Keratinocyte (primary cell): Measurements from ENCODE around the gene DLG2. TPM values are rescaled to one million over a fixed set of nuclear protein-coding genes. Genes with fewer than 3 reads are reported as not detected.

ENCODE experiments used
- DNase-seq: peaks from one replicate; pipeline ENCODE4 v3.0.0-alpha.2; 2011; ENCODE audit warnings: low read depth, missing footprints, low spot score
- FAIRE-seq: peaks from 2 replicates; lab custom pipeline; 2011; peaks lifted over from hg19 to GRCh38; lab: Jason Lieb, UNC
- H2AFZ ChIP-seq: 2 replicates; pipeline ENCODE4 v1.6.0; 2012; ENCODE audit warnings: low read length, control low read depth, inconsistent platforms; ENCODE audit not compliant: control insufficient read depth
- H3K27ac ChIP-seq: 2 replicates; pipeline ENCODE4 v1.5.1; 2011; ENCODE audit warnings: low read length; ENCODE audit not compliant: control insufficient read depth, insufficient read depth
- H3K27me3 ChIP-seq: 3 replicates; pipeline ENCODE4 v1.6.0; 2011; ENCODE audit warnings: low read length; ENCODE audit not compliant: control insufficient read depth, insufficient read depth; ENCODE audit errors: extremely low read depth
- H3K36me3 ChIP-seq, 2 experiments: 2 replicates in 1 of 2; 3 replicates in 1 of 2; pipeline ENCODE4 v1.5.1; 2011; ENCODE audit warnings: low read length in 2 of 2, mild to moderate bottlenecking in 1 of 2; ENCODE audit not compliant: control insufficient read depth in 2 of 2, insufficient read depth in 2 of 2; ENCODE audit errors: extremely low read depth in 1 of 2
- H3K4me1 ChIP-seq: 3 replicates; pipeline ENCODE4 v1.5.1; 2011; ENCODE audit warnings: low read length; ENCODE audit not compliant: control insufficient read depth, insufficient read depth; ENCODE audit errors: extremely low read depth
- H3K4me2 ChIP-seq: 3 replicates; pipeline ENCODE4 v1.6.0; 2011; ENCODE audit warnings: low read depth, low read length; ENCODE audit not compliant: control insufficient read depth, insufficient read depth; ENCODE audit errors: extremely low read depth
- H3K4me3 ChIP-seq, 3 experiments: fragments of 200-600 bp in 1 of 3; sonication (generic) in 1 of 3; 2 replicates in 2 of 3; 3 replicates in 1 of 3; pipeline ENCODE4 v1.5.1; 2011 to 2016; ENCODE audit warnings: low read length in 3 of 3, mild to moderate bottlenecking in 3 of 3, control low read depth in 2 of 3, inconsistent platforms in 1 of 3, low read depth in 1 of 3, mixed read lengths in 1 of 3, mixed run types in 1 of 3, moderate library complexity in 1 of 3; ENCODE audit not compliant: control insufficient read depth in 2 of 3, insufficient read depth in 2 of 3; ENCODE audit errors: extremely low read depth in 1 of 3
- H3K79me2 ChIP-seq: 2 replicates; pipeline ENCODE4 v1.6.0; 2012; ENCODE audit warnings: low read length; ENCODE audit not compliant: control insufficient read depth, insufficient read depth
- H3K9ac ChIP-seq: 3 replicates; pipeline ENCODE4 v1.6.0; 2011; ENCODE audit warnings: low read length; ENCODE audit not compliant: control insufficient read depth, insufficient read depth; ENCODE audit errors: extremely low read depth
- H3K9me1 ChIP-seq: 3 replicates; pipeline ENCODE4 v1.6.0; 2011; ENCODE audit warnings: low read length; ENCODE audit not compliant: control insufficient read depth, insufficient read depth; ENCODE audit errors: extremely low read depth
- H3K9me3 ChIP-seq: 2 replicates; pipeline ENCODE4 v1.5.1; 2012; ENCODE audit warnings: low read depth, low read length; ENCODE audit not compliant: control insufficient read depth
- H4K20me1 ChIP-seq: 3 replicates; pipeline ENCODE4 v1.6.0; 2011; ENCODE audit warnings: low read length; ENCODE audit not compliant: control insufficient read depth, insufficient read depth; ENCODE audit errors: extremely low read depth
- CTCF ChIP-seq, 3 experiments: IDR thresholded peaks in 1 of 3; conservative IDR thresholded peaks in 1 of 3; optimal IDR thresholded peaks in 1 of 3; 2 replicates in 2 of 3; 3 replicates in 1 of 3; pipeline versions ENCODE3 to v1.5.1; 2011; ENCODE audit warnings: low read length in 3 of 3, mild to moderate bottlenecking in 3 of 3, moderate library complexity in 2 of 3, control low read depth in 1 of 3, inconsistent platforms in 1 of 3; ENCODE audit not compliant: insufficient read depth in 2 of 3; ENCODE audit errors: extremely low read depth in 1 of 3
- EZH2 ChIP-seq: IDR thresholded peaks from one replicate; pipeline ENCODE4 v1.6.1; 2012; ENCODE audit warnings: inconsistent platforms, mild to moderate bottlenecking, low read length, moderate library complexity
- dilution Hi-C: fragments of 300-500 bp; cut with MboI; formaldehyde crosslinking; loops from one replicate; pipeline ENCODE4 v1.7.0; 2020; ENCODE audit warnings: low sequenced_read_pairs; ENCODE audit not compliant: extremely low pct_ligation_motif_present
- polyA plus RNA-seq, 5 experiments: library from polyadenylated mRNA; depleted of rRNA in 3 of 5; stranded (reverse) in 3 of 5; stranded (forward) in 1 of 5; unstranded in 1 of 5; fragments of >200 nt; gene quantifications; 1 replicate in 1 of 5; 2 replicates in 3 of 5; 3 replicates in 1 of 5; pipeline versions ENCODE4 v1.2.1 to v1.2.3, GENCODE V29; 2011 to 2012; ENCODE audit warnings: missing spikeins in 2 of 5, low read depth in 1 of 5, low replicate concordance in 1 of 5

DLG2 gene
- polyA plus RNA-seq, 1 donor (not counting 4 experiments of a cell fraction or from before 2014, with no cell fraction given), result 0.55 TPM

GRCh38 chr11:84794663-84795443 is 832.3 kb downstream of the DLG2 start:
- dilution Hi-C loops, result no loop called here
- no peak overlapping the region for H2AFZ ChIP-seq
- H4K20me1 ChIP-seq, result no peaks in the 10 kb centered on the region
- FAIRE-seq, result no peak
- H3K9me3 ChIP-seq, result no peaks in the 10 kb centered on the region
- no peak for DNase-seq
- no peak overlapping the region for H3K4me2 ChIP-seq
- H3K9ac ChIP-seq, result no peak overlapping the region
- H3K79me2 ChIP-seq, result no peaks in the 10 kb centered on the region
- no peak overlapping the region for H3K4me3 ChIP-seq
- TF ChIP-seq CTCF (optimal IDR thresholded peaks at IDR 0.05 in 1 of 3, IDR thresholded peaks at IDR 0.05 in 1 of 3, conservative IDR thresholded peaks at IDR 0.05 in 1 of 3; ENCODE audit: extremely low read depth in 1 of 3, insufficient read depth in 2 of 3, low read length in 3 of 3), result no peak
- no peak for TF ChIP-seq EZH2
- no peaks in the 10 kb centered on the region for H3K4me1 ChIP-seq
- no peak overlapping the region for H3K27ac ChIP-seq
- no peaks in the 10 kb centered on the region for H3K27me3 ChIP-seq
- no peaks in the 10 kb centered on the region for H3K9me1 ChIP-seq
- H3K36me3 ChIP-seq, result no peaks in the 10 kb centered on the region

GRCh38 chr11:84793318-84793717 is 833.8 kb downstream of the DLG2 start:
- no peaks in the 10 kb centered on the region for H3K9me1 ChIP-seq
- DNase-seq, result no peak
- no peak for FAIRE-seq

More at GRCh38 chr11:84793318-84793717, 833.8 kb downstream of the DLG2 start:
- H3K4me2 ChIP-seq, result no peak overlapping the region
- H3K27me3 ChIP-seq, result no peaks in the 10 kb centered on the region
- H3K79me2 ChIP-seq, result no peaks in the 10 kb centered on the region
- H3K4me1 ChIP-seq, result no peaks in the 10 kb centered on the region
- H4K20me1 ChIP-seq, result no peaks in the 10 kb centered on the region
- no peaks in the 10 kb centered on the region for H3K36me3 ChIP-seq
- H3K9ac ChIP-seq, result no peak overlapping the region
- dilution Hi-C loops, result no loop called here
- TF ChIP-seq EZH2 (no peak), CTCF (optimal IDR thresholded peaks at IDR 0.05 in 1 of 3, IDR thresholded peaks at IDR 0.05 in 1 of 3, conservative IDR thresholded peaks at IDR 0.05 in 1 of 3; ENCODE audit: extremely low read depth in 1 of 3, insufficient read depth in 2 of 3, low read length in 3 of 3) (no peak)
- no peaks in the 10 kb centered on the region for H3K9me3 ChIP-seq
- no peak overlapping the region for H3K27ac ChIP-seq
- H3K4me3 ChIP-seq, result no peak overlapping the region
- H2AFZ ChIP-seq, result no peak overlapping the region
